H9 (cell line): ENCODE measurements around the gene SLC2A11. TPM values are rescaled to one million over a fixed set of nuclear protein-coding genes. Genes with fewer than 3 reads are reported as not detected.

Experiments used
- DNase-seq: peaks from one replicate; pipeline ENCODE4 v3.0.0-alpha.2; 2017
- H2AFZ ChIP-seq: one replicate; pipeline ENCODE4 v1.6.1; 2013; ENCODE audit warnings: mild to moderate bottlenecking, low read length, control low read depth, moderate library complexity
- H2AK5ac ChIP-seq: 2 replicates; pipeline ENCODE4 v1.6.1; 2013; ENCODE audit warnings: low read length, control low read depth, mixed read lengths; ENCODE audit not compliant: insufficient read length
- H2BK120ac ChIP-seq: one replicate; pipeline ENCODE4 v1.6.1; 2013; ENCODE audit warnings: low read depth, mild to moderate bottlenecking, low read length, control low read depth, inconsistent platforms; ENCODE audit not compliant: poor library complexity, severe bottlenecking
- H2BK12ac ChIP-seq: 2 replicates; pipeline ENCODE4 v1.6.1; 2013; ENCODE audit warnings: low read length, control low read depth, mixed read lengths, low read depth; ENCODE audit not compliant: insufficient read length
- H2BK15ac ChIP-seq: 2 replicates; pipeline ENCODE4 v1.6.1; 2013; ENCODE audit warnings: low read depth, low read length, control low read depth
- H2BK20ac ChIP-seq: one replicate; pipeline ENCODE4 v1.6.1; 2013; ENCODE audit warnings: low read depth, mild to moderate bottlenecking, low read length, control low read depth, inconsistent platforms; ENCODE audit not compliant: poor library complexity, severe bottlenecking
- H2BK5ac ChIP-seq: 2 replicates; pipeline ENCODE4 v1.6.1; 2013; ENCODE audit warnings: low read length, control low read depth, mixed read lengths; ENCODE audit not compliant: insufficient read length
- H3K14ac ChIP-seq: 2 replicates; pipeline ENCODE4 v1.6.1; 2013; ENCODE audit warnings: low read length, control low read depth; ENCODE audit not compliant: insufficient read depth
- H3K18ac ChIP-seq: 2 replicates; pipeline ENCODE4 v1.6.1; 2013; ENCODE audit warnings: low read depth, mild to moderate bottlenecking, mixed read lengths, low read length, control low read depth; ENCODE audit not compliant: insufficient read length
- H3K23ac ChIP-seq: 2 replicates; pipeline ENCODE4 v1.6.1; 2013; ENCODE audit warnings: low read length, control low read depth, mixed read lengths, low read depth; ENCODE audit not compliant: insufficient read length
- H3K23me2 ChIP-seq: 2 replicates; pipeline ENCODE4 v1.6.1; 2013; ENCODE audit warnings: low read depth, mild to moderate bottlenecking, mixed read lengths, low read length, control low read depth; ENCODE audit not compliant: insufficient read length, poor library complexity, severe bottlenecking
- H3K27ac ChIP-seq: 2 replicates; pipeline ENCODE4 v1.5.1; 2013; ENCODE audit warnings: low read length, control low read depth, mixed read lengths, low read depth; ENCODE audit not compliant: insufficient read length
- H3K27me3 ChIP-seq: 2 replicates; pipeline ENCODE4 v1.6.1; 2013; ENCODE audit warnings: low read length, control low read depth, inconsistent platforms; ENCODE audit not compliant: insufficient read depth
- H3K4ac ChIP-seq: 2 replicates; pipeline ENCODE4 v1.6.1; 2013; ENCODE audit warnings: low read depth, mild to moderate bottlenecking, control low read depth, inconsistent platforms, low read length, moderate library complexity
- H3K4me1 ChIP-seq: 2 replicates; pipeline ENCODE4 v1.6.1; 2013; ENCODE audit warnings: low read length, control low read depth, inconsistent platforms; ENCODE audit not compliant: insufficient read depth
- H3K4me2 ChIP-seq: 2 replicates; pipeline ENCODE4 v1.6.1; 2013; ENCODE audit warnings: low read length, control low read depth, mixed read lengths; ENCODE audit not compliant: insufficient read length, insufficient read depth
- H3K56ac ChIP-seq: 2 replicates; pipeline ENCODE4 v1.6.1; 2013; ENCODE audit warnings: low read depth, mild to moderate bottlenecking, mixed read lengths, low read length, control low read depth; ENCODE audit not compliant: insufficient read length
- H3K79me1 ChIP-seq: 2 replicates; pipeline ENCODE4 v1.6.1; 2013; ENCODE audit warnings: low read depth, mild to moderate bottlenecking, moderate library complexity, low read length, control low read depth, inconsistent platforms; ENCODE audit not compliant: insufficient read depth, poor library complexity, severe bottlenecking
- H3K79me2 ChIP-seq: 2 replicates; pipeline ENCODE4 v1.6.1; 2013; ENCODE audit warnings: low read length, control low read depth, inconsistent platforms; ENCODE audit not compliant: insufficient read depth
- H3K9ac ChIP-seq: 2 replicates; pipeline ENCODE4 v1.6.1; 2013; ENCODE audit warnings: low read length, control low read depth, mixed read lengths; ENCODE audit not compliant: insufficient read length; ENCODE audit errors: extremely low read depth
- H3K9me3 ChIP-seq: one replicate; pipeline ENCODE4 v1.6.1; 2013; ENCODE audit warnings: low read depth, low read length, inconsistent platforms; ENCODE audit not compliant: control insufficient read depth
- H3T11ph ChIP-seq: one replicate; pipeline ENCODE4 v1.6.1; 2013; ENCODE audit warnings: mild to moderate bottlenecking, low read length, control low read depth, inconsistent platforms
- H4K20me1 ChIP-seq: one replicate; pipeline ENCODE4 v1.6.1; 2013; ENCODE audit not compliant: control insufficient read depth, insufficient read length, insufficient read depth
- H4K5ac ChIP-seq: 2 replicates; pipeline ENCODE4 v1.6.1; 2013; ENCODE audit warnings: low read depth, mild to moderate bottlenecking, mixed read lengths, low read length, control low read depth; ENCODE audit not compliant: insufficient read length
- H4K8ac ChIP-seq: replicated peaks from 2 replicates; pipeline ENCODE4 v1.6.1; 2013; ENCODE audit warnings: low read length, control low read depth, mixed read lengths, low read depth; ENCODE audit not compliant: insufficient read length
- H4K91ac ChIP-seq: 2 replicates; pipeline ENCODE4 v1.6.1; 2013; ENCODE audit warnings: low read depth, mild to moderate bottlenecking, moderate library complexity, mixed read lengths, low read length, control low read depth; ENCODE audit not compliant: insufficient read length
- H3K27ac Mint-ChIP-seq, 3 experiments: 2 replicates in 2 of 3; 3 replicates in 1 of 3; pipeline ENCODE4 v1.8.0; 2020 to 2021; ENCODE audit warnings: mixed read lengths in 3 of 3, mild to moderate bottlenecking in 1 of 3, moderate library complexity in 1 of 3
- H3K27me3 Mint-ChIP-seq: 2 replicates; pipeline ENCODE4 v1.8.0; 2021; ENCODE audit warnings: low read depth, mild to moderate bottlenecking, moderate library complexity, mixed read lengths
- H3K36me3 Mint-ChIP-seq, 3 experiments: 2 replicates in 2 of 3; 3 replicates in 1 of 3; pipeline ENCODE4 v1.8.0; 2020 to 2021; ENCODE audit warnings: low read depth in 3 of 3, mixed read lengths in 3 of 3; ENCODE audit not compliant: insufficient read depth in 1 of 3
- H3K4me1 Mint-ChIP-seq, 2 experiments: 2 replicates each; pipeline ENCODE4 v1.8.0; 2020; ENCODE audit warnings: mixed read lengths in 2 of 2
- H3K4me3 Mint-ChIP-seq, 2 experiments: 2 replicates in 1 of 2; 3 replicates in 1 of 2; pipeline ENCODE4 v1.8.0; 2020 to 2021; ENCODE audit warnings: mild to moderate bottlenecking in 2 of 2, mixed read lengths in 2 of 2, moderate library complexity in 1 of 2
- H3K9me3 Mint-ChIP-seq, 2 experiments: 2 replicates in 1 of 2; 3 replicates in 1 of 2; pipeline ENCODE4 v1.8.0; 2020; ENCODE audit warnings: mild to moderate bottlenecking in 2 of 2, mixed read lengths in 2 of 2, moderate library complexity in 1 of 2
- CTCF ChIP-seq: fragments of 200-600 bp; sonication (generic); conservative IDR thresholded peaks from 3 replicates; pipeline ENCODE4 v1.8.0; 2021; ENCODE audit warnings: antibody characterized with exemption, mild to moderate bottlenecking
- WGBS: extraction: QIAGEN DNeasy Blood & Tissue Kit; methylation state at CpG from one replicate; pipeline ENCODE4 v1.1.7; 2013; ENCODE audit warnings: missing lambda C conversion rate, low lambda C conversion rate, mixed read lengths; ENCODE audit not compliant: insufficient read length; ENCODE audit errors: extremely low coverage; 5-methylcytosine and 5-hydroxymethylcytosine counted together
- total RNA-seq: library from RNA; stranded (reverse); gene quantifications from 2 replicates; pipeline ENCODE4 v1.2.1, GENCODE V29; 2021

Gene SLC2A11
- total RNA-seq, 1 experiment from 2014 or later, result 15.0 TPM

GRCh38 chr22:23910496-23911190 is 53.0 kb downstream of the SLC2A11 start:
- Histone ChIP-seq H3K27me3 (no peaks in the 10 kb centered on the region), H3K14ac (no peak overlapping the region), H3K23me2 (peaks cover 7% of the 10 kb centered on the region), H3K4me2 (no peak overlapping the region), H2BK120ac (no peak overlapping the region), H2BK5ac (no peak overlapping the region), H2BK20ac (no peak overlapping the region), H3K23ac (no peak overlapping the region), H4K5ac (no peak overlapping the region), H3K56ac (no peak overlapping the region), H3K9ac (no peak overlapping the region), H3K18ac (no peak overlapping the region), H3K79me2 (no peaks in the 10 kb centered on the region), H3K4me1 (0 out of 2 replicates have a peak, but pooled peaks cover 3% of the 10 kb centered on the region), H2BK12ac (no peak overlapping the region), H3K4ac (no peak overlapping the region), H3T11ph (no peak overlapping the region), H2AK5ac (no peak overlapping the region), H3K79me1 (no peaks in the 10 kb centered on the region), H3K9me3 (no peaks in the 10 kb centered on the region), H4K91ac (no peak overlapping the region), H4K8ac (no peak overlapping the region), H2AFZ (no peak overlapping the region), H4K20me1 (no peaks in the 10 kb centered on the region), H2BK15ac (no peak overlapping the region), H3K27ac (no peak overlapping the region)
- no peak for DNase-seq
- Mint-ChIP-seq H3K36me3 (peaks cover 2 to 16% (median 11%) of the 10 kb centered on the region in 3 experiments; a peak in 6 of 7 replicates), H3K27me3 (peaks cover 5% of the 10 kb centered on the region; the same call in 1 of the 2 replicates), H3K27ac (no peak overlapping the region), H3K9me3 (peaks cover 5 to 16% of the 10 kb centered on the region in 2 experiments; a peak in 4 of 5 replicates), H3K4me1 (peaks cover 49 to 56% of the 10 kb centered on the region in 2 experiments), H3K4me3 (no peak overlapping the region)
- no peak for TF ChIP-seq CTCF
- WGBS, result no CpG with 5 or more reads among the region's 3 CpGs
